ENCODE data around the gene PPP1R9B.

Gene PPP1R9B

GRCh38 chr17:50146230-50146926 lies 4.1 kb downstream of the PPP1R9B start:
- Histone ChIP-seq H3K27ac (no peak overlapping the region), H3K9ac (ENCODE audit: insufficient read length) (no peak overlapping the region), H3K36me3 (ENCODE audit: insufficient read depth, low read length) (peaks cover 41% of the 10 kb centered on the region; the same call in 1 of the 2 replicates), H3K9me3 (ENCODE audit: low read depth, low read length) (no peaks in the 10 kb centered on the region), H3K4me3 (peak overlapping the region; percentile 100; the same call in 1 of the 2 replicates)
- TF ChIP-seq EZH2 (IDR thresholded peaks at IDR 0.05) (no peak), FOXP2 (optimal IDR thresholded peaks at IDR 0.05; ENCODE audit: control extremely low read depth, extremely low read length, insufficient read depth) (no peak), POLR2AphosphoS5 (IDR thresholded peaks at IDR 0.05; ENCODE audit: borderline replicate concordance, low read depth, low read length) (no peak)
- DNase-seq (ENCODE audit: low read depth, low spot score) = no peak

GRCh38 chr17:50145532-50146229 lies 4.8 kb downstream of the PPP1R9B start:
- H3K9me3 ChIP-seq (ENCODE audit: low read depth, low read length) = no peaks in the 10 kb centered on the region
- DNase-seq (ENCODE audit: low read depth, low spot score) = no peak
- no peak for TF ChIP-seq EZH2 (IDR thresholded peaks at IDR 0.05)
- no peak for TF ChIP-seq POLR2AphosphoS5 (IDR thresholded peaks at IDR 0.05; ENCODE audit: borderline replicate concordance, low read depth, low read length)
- TF ChIP-seq FOXP2 (optimal IDR thresholded peaks at IDR 0.05; ENCODE audit: control extremely low read depth, extremely low read length, insufficient read depth) = no peak
- H3K9ac ChIP-seq (ENCODE audit: insufficient read length) = no peak overlapping the region
- H3K4me3 ChIP-seq = no peak overlapping the region
- H3K36me3 ChIP-seq (ENCODE audit: insufficient read depth, low read length) = peaks cover 48% of the 10 kb centered on the region
- H3K27ac ChIP-seq = no peak overlapping the region

GRCh38 chr17:50144845-50145531 lies 5.5 kb downstream of the PPP1R9B start:
- Histone ChIP-seq H3K9me3 (ENCODE audit: low read depth, low read length) (no peaks in the 10 kb centered on the region), H3K9ac (ENCODE audit: insufficient read length) (no peak overlapping the region), H3K27ac (no peak overlapping the region), H3K4me3 (no peak overlapping the region), H3K36me3 (ENCODE audit: insufficient read depth, low read length) (peaks cover 55% of the 10 kb centered on the region)
- DNase-seq (ENCODE audit: low read depth, low spot score) = no peak
- TF ChIP-seq POLR2AphosphoS5 (IDR thresholded peaks at IDR 0.05; ENCODE audit: borderline replicate concordance, low read depth, low read length) (no peak), FOXP2 (optimal IDR thresholded peaks at IDR 0.05; ENCODE audit: control extremely low read depth, extremely low read length, insufficient read depth) (no peak), EZH2 (IDR thresholded peaks at IDR 0.05) (no peak)

- Histone ChIP-seq H3K9ac (ENCODE audit: insufficient read length) (no peak overlapping the region), H3K36me3 (ENCODE audit: insufficient read depth, low read length) (peaks cover 60% of the 10 kb centered on the region), H3K27ac (no peak overlapping the region), H3K9me3 (ENCODE audit: low read depth, low read length) (no peaks in the 10 kb centered on the region), H3K4me3 (no peak overlapping the region)
- no peak for DNase-seq (ENCODE audit: low read depth, low spot score)
- TF ChIP-seq EZH2 (IDR thresholded peaks at IDR 0.05) (no peak), FOXP2 (optimal IDR thresholded peaks at IDR 0.05; ENCODE audit: control extremely low read depth, extremely low read length, insufficient read depth) (no peak), POLR2AphosphoS5 (IDR thresholded peaks at IDR 0.05; ENCODE audit: borderline replicate concordance, low read depth, low read length) (no peak)
Observed at GRCh38 chr17:50144355-50144754, 6.1 kb downstream of the PPP1R9B start.

- peaks cover 67% of the 10 kb centered on the region for H3K36me3 ChIP-seq (ENCODE audit: insufficient read depth, low read length)
- H3K27ac ChIP-seq = no peak overlapping the region
- no peak for TF ChIP-seq EZH2 (IDR thresholded peaks at IDR 0.05)
- TF ChIP-seq POLR2AphosphoS5 (IDR thresholded peaks at IDR 0.05; ENCODE audit: borderline replicate concordance, low read depth, low read length) = no peak
- no peak for TF ChIP-seq FOXP2 (optimal IDR thresholded peaks at IDR 0.05; ENCODE audit: control extremely low read depth, extremely low read length, insufficient read depth)
- H3K9me3 ChIP-seq (ENCODE audit: low read depth, low read length) = no peaks in the 10 kb centered on the region
- no peak overlapping the region for H3K4me3 ChIP-seq
- H3K9ac ChIP-seq (ENCODE audit: insufficient read length) = no peak overlapping the region
- DNase-seq (ENCODE audit: low read depth, low spot score) = no peak
Observed at GRCh38 chr17:50143461-50144176, 6.9 kb downstream of the PPP1R9B start.

GRCh38 chr17:50141745-50142110 lies 8.7 kb downstream of the PPP1R9B start:
- Histone ChIP-seq H3K9ac (ENCODE audit: insufficient read length) (no peak overlapping the region), H3K36me3 (ENCODE audit: insufficient read depth, low read length) (peaks cover 84% of the 10 kb centered on the region), H3K9me3 (ENCODE audit: low read depth, low read length) (no peaks in the 10 kb centered on the region), H3K27ac (no peak overlapping the region), H3K4me3 (no peak overlapping the region)
- DNase-seq (ENCODE audit: low read depth, low spot score) = no peak
- TF ChIP-seq EZH2 (IDR thresholded peaks at IDR 0.05) (no peak), FOXP2 (optimal IDR thresholded peaks at IDR 0.05; ENCODE audit: control extremely low read depth, extremely low read length, insufficient read depth) (no peak), POLR2AphosphoS5 (IDR thresholded peaks at IDR 0.05; ENCODE audit: borderline replicate concordance, low read depth, low read length) (no peak)

GRCh38 chr17:50141026-50141744 lies 9.3 kb downstream of the PPP1R9B start:
- H3K27ac ChIP-seq = no peak overlapping the region
- DNase-seq (ENCODE audit: low read depth, low spot score) = no peak
- no peak overlapping the region for H3K9ac ChIP-seq (ENCODE audit: insufficient read length)
- no peak overlapping the region for H3K4me3 ChIP-seq
- no peak for TF ChIP-seq FOXP2 (optimal IDR thresholded peaks at IDR 0.05; ENCODE audit: control extremely low read depth, extremely low read length, insufficient read depth)
- TF ChIP-seq POLR2AphosphoS5 (IDR thresholded peaks at IDR 0.05; ENCODE audit: borderline replicate concordance, low read depth, low read length) = no peak
- TF ChIP-seq EZH2 (IDR thresholded peaks at IDR 0.05) = no peak
- peaks cover 84% of the 10 kb centered on the region for H3K36me3 ChIP-seq (ENCODE audit: insufficient read depth, low read length)
- H3K9me3 ChIP-seq (ENCODE audit: low read depth, low read length) = no peaks in the 10 kb centered on the region
